HG02610 (cell line): ENCODE measurements around the gene NANOS2.

ENCODE experiments used
- ATAC-seq: cut with Tn5 transposase; IDR thresholded peaks from one replicate; pipeline ENCODE4 v1.9.1; 2021; ENCODE audit warnings: mild to moderate bottlenecking, moderate library complexity; ENCODE audit not compliant: unreplicated experiment

NANOS2 gene

GRCh38 chr19:45931055-45931454, 16.5 kb upstream of the NANOS2 start:
- no peak for ATAC-seq

- no peak for ATAC-seq
Observed at GRCh38 chr19:45929247-45929646, 14.7 kb upstream of the NANOS2 start.

- peak; percentile 69 for ATAC-seq
Observed at GRCh38 chr19:45927565-45928261, 13.1 kb upstream of the NANOS2 start.

- no peak for ATAC-seq
Observed at GRCh38 chr19:45924891-45925447, 10.4 kb upstream of the NANOS2 start.

GRCh38 chr19:45922281-45922680, 7.7 kb upstream of the NANOS2 start:
- no peak for ATAC-seq

GRCh38 chr19:45920458-45920857, 5.9 kb upstream of the NANOS2 start:
- ATAC-seq: no peak

- ATAC-seq: no peak
Observed at GRCh38 chr19:45919678-45920077, 5.1 kb upstream of the NANOS2 start.

- no peak for ATAC-seq
Observed at GRCh38 chr19:45918721-45919120, 4.1 kb upstream of the NANOS2 start.

GRCh38 chr19:45917421-45918091, 3.0 kb upstream of the NANOS2 start:
- ATAC-seq: no peak

GRCh38 chr19:45911291-45911690, 3.3 kb downstream of the NANOS2 start:
- no peak for ATAC-seq

- no peak for ATAC-seq
Observed at GRCh38 chr19:45908956-45909355, 5.6 kb downstream of the NANOS2 start.

GRCh38 chr19:45906221-45906620, 8.4 kb downstream of the NANOS2 start:
- ATAC-seq: no peak

GRCh38 chr19:45905011-45905410, 9.6 kb downstream of the NANOS2 start:
- no peak for ATAC-seq

GRCh38 chr19:45902651-45903625, 11.6 kb downstream of the NANOS2 start:
- ATAC-seq: peak; percentile 82

GRCh38 chr19:45901912-45902650, 12.5 kb downstream of the NANOS2 start, which contains the start of gene MYPOP:
TSS of gene MYPOP (minus strand) at chr19:45902613. CDS start at chr19:45901773, 840 bp downstream.
- ATAC-seq: no peak

- no peak for ATAC-seq
Observed at GRCh38 chr19:45901432-45901911, 13.1 kb downstream of the NANOS2 start.

- ATAC-seq: no peak
Observed at GRCh38 chr19:45900738-45901431, 13.7 kb downstream of the NANOS2 start.

GRCh38 chr19:45899919-45900589, 14.5 kb downstream of the NANOS2 start:
- no peak for ATAC-seq

GRCh38 chr19:45899253-45899652, 15.3 kb downstream of the NANOS2 start:
- ATAC-seq: no peak
